NCI-H2081 (cell line): ENCODE results near the gene MYO7A.

ENCODE experiments used
- DNase-seq, 2 experiments: peaks; one replicate each; lab custom pipeline; 2025; lab: John Stamatoyannopoulos, UW

MYO7A gene

DNA sequence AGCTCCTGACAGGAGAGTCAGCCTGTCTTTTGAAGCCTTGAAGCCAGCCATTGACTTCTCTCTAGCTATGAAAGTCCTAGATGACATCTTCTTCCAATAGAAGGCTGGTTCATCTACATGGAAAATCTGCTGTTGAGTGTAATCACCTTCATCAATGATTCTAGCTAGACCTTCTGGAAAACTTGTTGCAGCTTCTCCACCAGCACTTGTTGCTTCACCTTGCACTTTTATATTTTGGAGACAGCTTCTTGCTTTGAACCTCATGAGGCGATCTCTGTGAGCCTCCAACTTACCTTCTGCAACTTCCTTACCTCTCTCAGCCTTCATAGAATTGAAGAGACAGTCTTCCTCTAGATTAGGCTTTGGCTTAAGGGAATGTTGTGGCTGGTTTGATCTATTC lies 58.3 kb downstream of the MYO7A start:
- DNase-seq = no peak

- no peak for DNase-seq
These were observed 59.2 kb downstream of the MYO7A start for GRCh38 chr11:77187111-77187750.

DNA sequence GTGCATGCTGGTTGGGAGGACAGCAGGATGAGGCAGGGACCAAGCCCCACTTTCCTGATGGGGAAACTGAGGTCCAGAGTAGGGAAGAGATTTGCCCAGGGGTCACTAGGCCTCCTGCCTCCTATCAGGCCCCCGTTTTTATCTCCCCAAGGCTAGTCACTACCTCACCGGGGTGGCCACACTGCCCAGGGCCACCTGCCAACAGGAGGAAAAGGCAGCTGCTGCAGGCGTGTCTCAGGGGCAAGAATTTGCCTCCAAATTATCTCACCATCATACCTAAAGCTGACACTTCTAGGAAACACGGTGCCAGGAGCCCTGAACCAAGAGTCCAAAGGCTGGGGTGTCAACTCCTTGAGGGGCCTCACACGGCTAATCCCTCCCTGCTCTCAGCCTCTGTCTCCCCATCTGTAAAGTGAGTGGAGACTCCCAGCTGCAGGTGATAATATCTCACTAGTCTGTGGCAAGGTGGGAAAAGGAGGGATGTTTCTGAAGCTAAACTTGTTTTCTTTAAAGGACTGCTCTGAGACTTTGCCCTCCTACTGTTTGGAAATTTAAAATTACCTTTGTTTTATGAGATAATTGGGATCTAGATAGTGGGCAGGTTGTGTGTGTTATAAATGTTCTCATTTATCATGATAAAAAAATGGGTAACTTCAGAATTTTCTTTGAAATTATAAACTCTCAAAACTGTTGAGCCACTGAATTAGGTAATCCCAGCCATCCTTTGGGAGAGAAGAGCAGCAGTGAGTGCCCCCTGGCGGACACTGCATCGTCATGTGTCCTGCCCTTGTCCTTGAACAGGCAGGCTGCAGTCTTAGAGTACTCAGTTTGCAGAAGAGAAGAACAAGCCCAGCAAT lies 60.0 kb downstream of the MYO7A start:
- peak; percentile 64 to 80 for DNase-seq

DNA sequence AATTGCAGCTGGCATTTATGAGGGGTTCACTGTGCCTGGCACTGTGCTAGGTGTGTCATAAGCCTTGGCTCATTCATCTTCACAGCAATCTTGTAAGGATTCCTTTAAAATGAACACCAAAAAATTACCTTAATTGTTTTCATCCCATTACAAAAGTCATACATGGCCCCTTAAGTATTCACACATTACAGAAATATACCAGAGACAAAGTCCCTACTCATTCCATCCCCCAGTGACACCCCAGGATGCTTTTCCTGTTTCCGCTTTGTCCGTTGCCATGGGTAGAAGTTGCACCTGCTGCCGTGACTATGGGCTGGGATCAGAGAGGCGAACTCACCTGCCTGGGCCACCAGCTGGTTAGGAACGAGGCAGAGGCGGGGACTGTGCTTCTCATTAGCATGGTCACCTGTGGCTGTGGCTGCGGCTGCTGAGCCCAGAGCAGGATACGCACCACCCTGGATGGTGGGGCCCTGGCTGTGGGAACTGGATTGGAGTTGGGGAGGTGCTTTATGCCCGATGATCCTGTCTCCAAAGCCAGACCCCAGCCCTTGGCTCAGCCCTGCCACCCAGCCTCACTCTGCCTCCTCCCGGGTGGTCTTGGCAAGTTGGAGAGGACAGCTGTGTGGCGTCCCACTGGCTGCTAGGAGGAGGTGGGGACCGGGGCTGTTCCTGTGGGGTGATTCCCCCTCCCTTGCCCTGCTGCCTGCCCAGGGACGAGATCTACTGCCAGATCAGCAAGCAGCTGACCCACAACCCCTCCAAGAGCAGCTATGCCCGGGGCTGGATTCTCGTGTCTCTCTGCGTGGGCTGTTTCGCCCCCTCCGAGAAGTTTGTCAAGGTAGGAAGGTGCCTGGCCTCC lies 60.8 kb downstream of the MYO7A start:
- peak; percentile 85 to 95 for DNase-seq

- DNase-seq = no peak
These were observed 61.7 kb downstream of the MYO7A start for GRCh38 chr11:77189588-77190210.

DNA sequence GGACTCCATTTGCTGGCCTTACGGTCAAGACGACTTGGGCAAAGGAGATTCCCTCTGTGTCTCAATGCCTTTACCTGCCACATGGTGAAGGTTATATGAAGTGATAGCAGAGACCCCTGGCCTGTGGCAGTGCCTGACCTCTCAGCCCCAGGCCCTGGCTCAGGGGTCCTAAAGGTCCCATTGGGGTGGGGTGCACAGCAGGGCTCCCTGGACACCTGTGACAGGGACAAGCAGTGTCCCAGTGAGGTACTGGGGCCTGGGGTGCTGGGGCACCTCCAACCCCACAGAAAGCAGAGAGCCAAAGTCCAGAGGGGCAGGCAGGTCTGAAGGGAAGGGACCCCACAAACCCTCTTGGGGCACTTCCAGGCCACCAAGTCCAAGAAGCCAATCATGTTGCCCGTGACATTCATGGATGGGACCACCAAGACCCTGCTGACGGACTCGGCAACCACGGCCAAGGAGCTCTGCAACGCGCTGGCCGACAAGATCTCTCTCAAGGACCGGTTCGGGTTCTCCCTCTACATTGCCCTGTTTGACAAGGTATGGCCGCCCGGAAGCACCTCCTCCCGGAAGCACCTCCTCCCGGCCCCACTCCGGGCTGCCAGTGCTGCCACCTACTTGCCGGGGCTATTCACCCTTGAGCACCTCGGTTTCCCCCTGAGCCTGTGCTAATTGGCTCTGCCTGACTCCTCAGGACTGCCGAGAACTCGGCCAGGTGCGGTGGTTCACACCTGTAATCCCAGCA lies 62.5 kb downstream of the MYO7A start:
- DNase-seq = no peak

DNA sequence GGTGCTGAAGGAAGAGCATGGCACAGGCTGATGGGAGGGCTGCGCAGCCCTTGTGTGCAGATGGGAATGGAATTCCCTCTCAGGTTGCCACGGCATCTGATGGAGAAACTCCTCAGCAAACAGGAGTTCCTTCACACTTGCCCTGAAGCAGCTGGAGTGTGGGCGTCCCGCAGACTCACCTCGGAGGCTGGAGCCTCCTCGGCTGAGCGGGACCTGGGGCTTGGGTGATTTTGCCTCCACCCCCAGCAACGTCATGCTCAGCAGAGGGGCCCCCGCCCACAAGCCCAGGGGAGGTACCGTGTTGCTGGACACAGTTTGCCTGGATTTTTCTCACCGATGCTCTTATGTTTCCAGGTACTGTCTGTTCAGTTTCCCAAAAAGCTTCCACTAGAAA lies 63.4 kb downstream of the MYO7A start:
- no peak for DNase-seq

DNA sequence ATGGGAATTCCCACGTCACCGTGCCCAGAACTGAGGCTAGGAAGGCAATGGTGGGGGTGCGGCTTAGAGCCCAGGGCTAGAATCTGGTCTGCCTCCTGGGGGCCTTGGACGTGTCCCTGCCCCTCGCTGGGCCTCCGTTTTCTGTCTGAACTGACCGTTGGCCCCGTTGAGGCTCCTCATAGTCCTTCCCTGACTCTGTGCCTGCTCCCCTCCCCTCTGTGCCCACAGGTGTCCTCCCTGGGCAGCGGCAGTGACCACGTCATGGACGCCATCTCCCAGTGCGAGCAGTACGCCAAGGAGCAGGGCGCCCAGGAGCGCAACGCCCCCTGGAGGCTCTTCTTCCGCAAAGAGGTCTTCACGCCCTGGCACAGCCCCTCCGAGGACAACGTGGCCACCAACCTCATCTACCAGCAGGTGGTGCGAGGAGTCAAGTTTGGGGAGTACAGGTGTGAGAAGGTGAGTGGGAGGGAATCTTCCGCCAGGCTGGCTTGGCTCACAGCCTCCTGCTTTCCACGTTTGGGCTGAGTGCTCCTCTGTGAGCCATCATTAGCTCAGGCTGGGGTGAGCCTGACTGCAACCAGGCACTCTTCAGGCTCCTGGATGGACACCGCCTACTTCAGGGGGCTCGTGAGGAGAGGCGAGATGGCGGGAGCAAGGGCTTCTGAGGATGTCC lies 63.9 kb downstream of the MYO7A start:
- peak in 1 of 2 experiments; percentile 10 for DNase-seq

DNA sequence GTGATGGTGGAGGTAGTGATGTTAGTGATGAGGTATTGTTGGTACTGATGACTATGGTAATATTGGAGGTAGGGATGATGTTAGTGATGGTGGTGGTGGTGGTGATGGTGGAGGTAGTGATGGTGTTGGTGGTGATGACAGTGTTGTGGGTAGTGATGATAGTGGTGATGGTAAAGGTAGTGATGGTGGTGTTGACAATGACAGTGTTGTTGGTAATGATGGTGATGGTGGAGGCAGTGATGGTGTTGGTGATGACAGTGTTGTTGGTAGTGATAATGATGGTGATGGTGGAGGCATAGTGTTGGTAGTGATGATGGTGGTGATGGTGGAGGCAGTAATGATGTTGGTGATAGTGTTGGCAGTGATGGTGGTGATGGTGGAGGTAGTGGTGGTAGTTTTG lies 65.1 kb downstream of the MYO7A start:
- no peak for DNase-seq

GRCh38 chr11:77193911-77194830 lies 66.1 kb downstream of the MYO7A start:
- no peak for DNase-seq

DNA sequence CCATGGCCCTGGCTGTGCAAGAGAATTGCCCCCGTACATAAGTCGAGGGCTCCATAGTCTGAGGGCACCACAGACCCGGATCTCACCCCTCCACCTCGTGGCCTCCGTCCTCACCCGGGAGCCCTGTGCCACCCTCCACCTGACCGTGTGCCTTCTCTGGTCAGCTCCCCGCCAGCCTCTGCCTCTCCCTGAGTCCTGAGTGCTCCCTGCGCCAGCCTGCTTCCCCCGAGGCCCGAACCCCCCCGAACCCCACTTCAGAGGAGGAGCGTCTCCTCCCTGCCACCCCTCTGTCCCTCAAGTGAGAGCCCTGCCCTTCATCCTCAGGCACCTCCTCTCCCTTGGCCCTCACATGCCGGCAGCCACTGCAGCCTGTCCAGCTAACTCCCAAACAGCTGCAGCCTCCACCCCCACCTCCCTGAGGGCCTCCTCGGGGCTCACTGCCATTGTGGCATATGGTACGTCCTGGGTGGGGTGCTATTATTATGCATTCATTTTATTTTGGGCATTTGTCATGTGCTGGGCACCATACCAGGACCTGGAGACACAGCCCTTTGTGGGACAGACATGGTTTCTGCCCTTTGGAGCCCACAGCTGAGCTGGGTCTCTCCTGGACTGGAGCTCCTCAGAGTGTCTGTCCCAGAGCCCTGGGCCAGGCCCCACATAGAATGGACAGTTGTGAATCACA lies 67.2 kb downstream of the MYO7A start:
- DNase-seq = no peak

- DNase-seq = no peak
These were observed 68.9 kb downstream of the MYO7A start for GRCh38 chr11:77196961-77197360.

GRCh38 chr11:77197626-77198320 lies 69.7 kb downstream of the MYO7A start:
- DNase-seq = no peak

DNA sequence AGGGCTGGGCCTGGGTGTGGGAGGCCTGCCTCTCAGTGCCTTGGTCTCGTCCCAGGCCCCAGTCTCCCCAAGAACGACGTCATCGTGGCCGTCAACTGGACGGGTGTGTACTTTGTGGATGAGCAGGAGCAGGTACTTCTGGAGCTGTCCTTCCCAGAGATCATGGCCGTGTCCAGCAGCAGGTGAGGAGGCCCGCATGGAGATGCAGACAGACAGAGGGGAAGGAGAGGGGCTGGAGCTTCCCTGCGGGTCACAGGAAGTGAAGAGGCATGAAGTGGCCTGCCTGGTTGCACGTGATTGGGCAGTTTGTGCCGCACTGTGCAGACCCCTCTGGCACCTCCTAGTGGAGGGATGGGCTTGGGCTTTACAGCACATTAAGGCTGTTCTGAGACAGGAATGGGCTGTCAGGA lies 70.4 kb downstream of the MYO7A start:
- DNase-seq = peak in 1 of 2 experiments; percentile 14

GRCh38 chr11:77199137-77199745 lies 71.2 kb downstream of the MYO7A start:
- no peak for DNase-seq

- DNase-seq = no peak
These were observed 72.6 kb downstream of the MYO7A start for GRCh38 chr11:77200351-77201268.

- no peak for DNase-seq
These were observed 73.3 kb downstream of the MYO7A start for GRCh38 chr11:77201370-77201769.
